GM10248 (cell line): Measurements from ENCODE around the gene MFNG.

Source experiments
- CTCF ChIA-PET: fragments of 300-600 bp; sonication (Branson Sonifier 250); formaldehyde crosslinking; extraction: SDS; loops from one replicate; lab custom pipeline; 2021; ENCODE audit warnings: antibody characterized with exemption; lab: Yijun Ruan, JAX
- POLR2A ChIA-PET: fragments of 350-650 bp; sonication (Branson Sonifier 250); formaldehyde crosslinking; extraction: SDS; loops from one replicate; lab custom pipeline; 2020; ENCODE audit warnings: antibody characterized with exemption; lab: Yijun Ruan, JAX
- DNase-seq: peaks from one replicate; pipeline ENCODE4 v3.0.0; 2012; ENCODE audit errors: extremely low spot score
- CTCF ChIP-seq: IDR thresholded peaks from 2 replicates; pipeline ENCODE4 v1.5.1; 2012; ENCODE audit warnings: mild to moderate bottlenecking, low read depth; ENCODE audit errors: extremely low read depth, missing control alignments, control extremely low read depth

MFNG gene

DNA sequence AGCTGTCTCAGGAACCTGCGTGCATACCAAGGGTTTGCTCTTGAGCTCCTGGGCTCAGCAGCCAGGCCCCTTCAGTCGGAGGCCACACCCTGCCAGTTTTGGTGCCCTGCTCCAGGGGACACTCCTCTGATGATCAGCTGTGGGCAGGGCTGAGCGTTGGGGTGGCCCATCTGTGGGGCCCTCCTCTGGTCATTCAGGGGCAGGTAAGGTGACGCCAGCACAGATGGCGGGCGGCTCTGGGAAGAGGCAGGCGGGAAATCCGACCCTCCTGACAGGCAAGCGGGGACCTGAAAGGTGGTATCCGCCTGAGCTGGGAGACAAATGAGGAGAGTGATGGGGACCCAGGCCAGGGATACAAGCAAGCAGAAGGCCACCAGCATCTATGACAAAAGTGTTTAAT lies 3.8 kb upstream of the MFNG start:
- TF ChIP-seq CTCF = no peak
- no peak for DNase-seq
- CTCF ChIA-PET = interaction anchor here (0.9 kb wide), 1 partner anchor 11 kb away, joined by 3 read pairs; no protein-coding TSS in a partner anchor
- POLR2A ChIA-PET = no interaction called here

DNA sequence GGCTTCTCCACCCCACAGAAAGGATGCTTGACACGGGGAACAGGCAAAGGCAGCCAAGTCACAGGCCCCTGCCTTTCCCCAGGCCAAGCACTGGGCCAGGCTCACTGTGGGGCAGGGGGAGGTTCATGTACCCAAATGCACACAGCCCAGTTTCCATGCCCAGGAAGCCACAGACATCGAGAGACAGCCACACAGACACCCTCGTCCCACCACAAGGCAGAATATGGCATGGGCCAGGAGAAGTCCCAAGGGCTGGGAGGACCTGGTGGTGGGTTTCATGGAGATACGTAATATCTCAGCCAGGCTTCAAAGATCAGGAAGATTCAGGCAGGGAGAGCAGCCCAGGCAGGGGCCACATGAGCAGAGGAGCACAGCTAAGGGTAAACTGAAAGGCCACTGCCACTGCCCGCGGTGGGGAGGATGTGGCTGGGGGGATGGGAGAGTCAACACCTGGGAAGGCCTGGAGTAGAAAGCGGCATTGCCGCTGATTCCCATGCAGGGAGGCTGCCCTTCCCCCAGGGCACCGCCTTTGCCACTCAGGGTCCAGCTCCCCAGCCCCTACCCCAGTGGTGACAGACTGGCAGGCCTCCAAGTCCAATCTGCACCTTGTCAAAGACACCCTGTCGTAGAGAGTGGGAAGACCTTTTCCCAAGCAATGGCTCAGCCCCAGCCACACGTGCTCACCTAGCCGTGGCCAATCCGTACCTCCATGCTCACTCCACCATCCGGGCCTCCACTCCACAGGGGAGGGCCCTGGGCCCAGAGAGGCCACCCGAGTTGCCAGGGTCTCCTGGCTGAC lies 2.4 kb upstream of the MFNG start:
- ChIA-PET CTCF (interaction anchor here (1.0 to 1.7 kb wide), 3 partner anchors 31 to 172 kb away, joined by 3 to 5 read pairs (median 4); no protein-coding TSS in a partner anchor), POLR2A (no interaction called here)
- no peak for TF ChIP-seq CTCF
- no peak for DNase-seq

- CTCF ChIA-PET = interaction anchor here (1.3 to 4.1 kb wide), 4 partner anchors 15 to 171 kb away, joined by 3 to 21 read pairs (median 10); no protein-coding TSS in a partner anchor
- POLR2A ChIA-PET = no interaction called here
- no peak for TF ChIP-seq CTCF
- no peak for DNase-seq
These were observed 1.4 kb upstream of the MFNG start for GRCh38 chr22:37487571-37487970.

- DNase-seq = no peak
- TF ChIP-seq CTCF = no peak
- CTCF ChIA-PET = interaction anchor here (0.9 to 4.1 kb wide), 9 partner anchors 14 to 80 kb away, joined by 3 to 21 read pairs (median 3); no protein-coding TSS in a partner anchor
- POLR2A ChIA-PET = interaction anchor here (0.8 kb wide), 1 partner anchor 122 kb away, joined by 3 read pairs; the partner anchor contains the start of gene GGA1
These were observed 945 bp upstream of the MFNG start for GRCh38 chr22:37487129-37487528.

GRCh38 chr22:37485395-37486223 lies 575 bp downstream of the MFNG start:
- ChIA-PET POLR2A (interaction anchor here (1.4 kb wide), 1 partner anchor 286 kb away, joined by 3 read pairs; no protein-coding TSS in a partner anchor), CTCF (interaction anchor here (1.1 to 4.1 kb wide), 12 partner anchors 10 to 226 kb away, joined by 3 to 21 read pairs (median 4); no protein-coding TSS in a partner anchor)
- TF ChIP-seq CTCF = no peak
- DNase-seq = peak; percentile 44
